GM15510 (cell line): ENCODE data around the gene TBKBP1.

ENCODE experiments used
- POLR2A ChIP-seq: IDR thresholded peaks from 3 replicates; pipeline ENCODE4 v1.6.1; 2011; ENCODE audit warnings: borderline replicate concordance; ENCODE audit not compliant: insufficient read length; ENCODE audit errors: extremely low read depth

TBKBP1 gene

GRCh38 chr17:47665655-47666054 is 28.3 kb upstream of the TBKBP1 start:
- no peak for TF ChIP-seq POLR2A

GRCh38 chr17:47669081-47669480 is 24.9 kb upstream of the TBKBP1 start:
- no peak for TF ChIP-seq POLR2A

GRCh38 chr17:47670064-47670463 is 23.9 kb upstream of the TBKBP1 start:
- no peak for TF ChIP-seq POLR2A

- TF ChIP-seq POLR2A, result no peak
Measured at GRCh38 chr17:47674499-47674898, 19.5 kb upstream of the TBKBP1 start.

GRCh38 chr17:47675380-47676198 is 18.4 kb upstream of the TBKBP1 start:
- TF ChIP-seq POLR2A, result no peak

- TF ChIP-seq POLR2A, result no peak
Measured at GRCh38 chr17:47676199-47676472, 17.8 kb upstream of the TBKBP1 start.

- no peak for TF ChIP-seq POLR2A
Measured at GRCh38 chr17:47676510-47677165, 17.3 kb upstream of the TBKBP1 start.

- TF ChIP-seq POLR2A, result no peak
Measured at GRCh38 chr17:47678196-47678595, 15.8 kb upstream of the TBKBP1 start.

GRCh38 chr17:47682138-47682537 is 11.8 kb upstream of the TBKBP1 start:
- TF ChIP-seq POLR2A, result no peak

- no peak for TF ChIP-seq POLR2A
Measured at GRCh38 chr17:47684025-47684424, 9.9 kb upstream of the TBKBP1 start.

- TF ChIP-seq POLR2A, result no peak
Measured at GRCh38 chr17:47684535-47685193, 9.3 kb upstream of the TBKBP1 start.

GRCh38 chr17:47685556-47686275 is 8.2 kb upstream of the TBKBP1 start:
- TF ChIP-seq POLR2A, result no peak

GRCh38 chr17:47686276-47686635 is 7.7 kb upstream of the TBKBP1 start:
- TF ChIP-seq POLR2A, result no peak

GRCh38 chr17:47686664-47687327 is 7.2 kb upstream of the TBKBP1 start:
- TF ChIP-seq POLR2A, result no peak

GRCh38 chr17:47687328-47687690 is 6.7 kb upstream of the TBKBP1 start:
- no peak for TF ChIP-seq POLR2A
